GM12875 (cell line): Measurements from ENCODE around the gene PARP8.

ENCODE experiments used
- H3K4me3 ChIP-seq: one replicate; pipeline ENCODE4 v1.5.1; 2011; ENCODE audit warnings: low read depth, low read length, control low read depth
- CTCF ChIP-seq: IDR thresholded peaks from 2 replicates; pipeline ENCODE4 v1.5.1; 2011; ENCODE audit warnings: low read depth, mild to moderate bottlenecking, control low read depth, inconsistent platforms, low read length, moderate library complexity, borderline replicate concordance; ENCODE audit not compliant: insufficient read depth

The PARP8 gene

DNA sequence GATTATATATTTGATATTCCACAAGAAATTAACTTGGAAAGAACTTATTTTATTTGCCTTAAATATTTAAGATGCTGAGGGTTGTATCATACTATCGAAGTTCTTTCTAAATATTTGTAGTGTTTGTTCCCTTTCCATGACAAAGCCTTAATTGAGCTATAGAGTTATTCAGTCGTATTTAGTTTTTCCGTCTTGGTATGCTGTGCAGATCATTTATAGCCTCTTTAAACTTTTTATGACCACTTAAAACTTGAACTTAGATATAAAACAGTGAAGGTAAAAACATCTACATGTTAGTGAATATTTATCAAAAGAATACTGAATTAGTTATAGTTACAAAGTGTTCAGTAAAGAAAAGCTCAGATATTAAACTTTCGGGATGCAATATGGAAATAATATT lies 74.4 kb downstream of the PARP8 start:
- TF ChIP-seq CTCF: no peak
- no peak overlapping the region for H3K4me3 ChIP-seq

- no peak overlapping the region for H3K4me3 ChIP-seq
- no peak for TF ChIP-seq CTCF
Observed at GRCh38 chr5:50744776-50745175, 78.3 kb downstream of the PARP8 start.

DNA sequence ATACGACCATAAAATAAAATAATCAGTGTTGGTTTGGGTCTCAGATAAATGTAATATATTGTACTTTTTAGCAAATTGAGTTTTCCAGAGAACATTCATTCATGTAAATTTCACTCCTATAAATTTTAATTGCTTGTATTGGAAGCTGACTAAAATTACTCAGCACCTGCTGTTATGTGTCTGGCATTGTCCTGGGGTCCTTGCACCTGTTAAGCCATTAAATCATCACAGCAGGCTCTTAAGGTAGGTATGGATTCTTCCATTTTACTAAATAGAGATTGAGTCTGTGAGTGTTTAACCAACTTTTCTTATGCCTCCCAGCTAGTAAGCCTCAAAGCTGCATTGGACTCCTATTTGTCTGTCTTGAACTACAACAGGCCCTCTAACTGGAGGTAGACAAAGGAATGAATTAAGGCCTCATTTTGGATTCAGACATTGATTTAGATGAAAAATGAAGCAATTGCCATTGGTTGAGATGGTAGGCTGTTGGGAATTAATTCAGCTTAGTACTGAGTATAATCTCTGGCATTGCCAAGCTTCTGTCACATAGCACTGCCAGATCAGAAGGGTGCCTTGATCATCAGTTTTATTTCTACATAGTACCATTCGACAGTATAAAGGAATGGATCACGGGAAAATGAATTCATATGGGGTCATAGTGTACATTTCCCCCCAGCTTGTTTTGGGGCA lies 78.9 kb downstream of the PARP8 start:
- TF ChIP-seq CTCF: no peak
- H3K4me3 ChIP-seq: no peak overlapping the region

GRCh38 chr5:50749181-50749580 lies 82.7 kb downstream of the PARP8 start:
- no peak overlapping the region for H3K4me3 ChIP-seq
- no peak for TF ChIP-seq CTCF

- H3K4me3 ChIP-seq: no peak overlapping the region
- no peak for TF ChIP-seq CTCF
Observed at GRCh38 chr5:50749873-50750272, 83.4 kb downstream of the PARP8 start.

GRCh38 chr5:50751064-50751657 lies 84.7 kb downstream of the PARP8 start:
- H3K4me3 ChIP-seq: no peak overlapping the region
- peak; percentile 61; the same call in 1 of the 2 replicates for TF ChIP-seq CTCF

GRCh38 chr5:50752800-50753199 lies 86.4 kb downstream of the PARP8 start:
- H3K4me3 ChIP-seq: no peak overlapping the region
- no peak for TF ChIP-seq CTCF
